ENCODE data around the gene PLIN1.

Gene PLIN1

DNA sequence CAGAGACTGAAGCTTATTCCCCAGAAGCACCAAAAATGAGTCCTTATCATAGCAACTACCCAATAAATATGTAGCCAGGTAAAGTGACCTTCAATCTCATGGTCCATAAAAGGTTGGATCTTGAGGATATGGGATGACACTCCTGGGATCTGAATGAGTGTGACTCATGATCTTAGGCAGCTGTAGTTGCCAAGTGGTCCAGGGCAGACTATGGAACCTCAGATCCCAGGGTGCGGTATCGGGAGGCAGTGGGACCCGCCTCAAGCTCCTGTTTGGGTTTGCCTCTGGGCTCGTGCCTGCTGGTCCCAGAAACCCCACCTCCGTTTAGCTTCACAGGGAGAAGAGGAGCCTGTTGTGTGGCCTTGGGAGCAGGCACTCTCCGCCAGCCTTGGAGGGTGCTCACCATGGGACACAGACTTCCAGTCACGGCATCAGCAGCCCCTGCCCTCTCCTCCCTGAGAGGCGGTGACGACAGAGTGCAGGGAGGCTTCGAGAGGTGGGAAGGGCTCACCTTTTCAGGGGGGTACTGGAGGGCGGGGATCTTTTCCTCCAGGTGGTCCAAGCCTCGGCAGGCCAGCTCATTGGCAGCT lies 8.1 kb downstream of the PLIN1 start:
- no peak for DNase-seq

DNA sequence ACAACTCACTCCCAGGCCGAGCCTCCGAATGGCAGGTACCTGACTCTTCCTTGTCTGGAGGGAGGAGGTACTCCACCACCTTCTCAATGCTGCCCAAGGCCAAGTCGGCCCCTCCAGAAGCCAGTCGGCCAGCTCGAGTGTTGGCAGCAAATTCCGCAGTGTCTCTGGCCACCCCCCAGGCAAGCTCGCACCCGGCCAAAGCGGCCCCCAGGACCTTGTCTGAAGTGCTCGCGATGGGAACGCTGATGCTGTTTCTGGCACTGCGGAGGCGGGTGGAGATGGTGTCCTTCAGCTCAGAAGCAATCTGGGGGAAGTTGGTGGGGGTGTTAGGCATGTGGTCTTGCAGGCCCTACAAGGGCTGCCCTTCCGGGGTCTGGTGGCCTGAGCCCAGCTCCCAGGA lies 9.2 kb downstream of the PLIN1 start:
- no peak for DNase-seq

DNA sequence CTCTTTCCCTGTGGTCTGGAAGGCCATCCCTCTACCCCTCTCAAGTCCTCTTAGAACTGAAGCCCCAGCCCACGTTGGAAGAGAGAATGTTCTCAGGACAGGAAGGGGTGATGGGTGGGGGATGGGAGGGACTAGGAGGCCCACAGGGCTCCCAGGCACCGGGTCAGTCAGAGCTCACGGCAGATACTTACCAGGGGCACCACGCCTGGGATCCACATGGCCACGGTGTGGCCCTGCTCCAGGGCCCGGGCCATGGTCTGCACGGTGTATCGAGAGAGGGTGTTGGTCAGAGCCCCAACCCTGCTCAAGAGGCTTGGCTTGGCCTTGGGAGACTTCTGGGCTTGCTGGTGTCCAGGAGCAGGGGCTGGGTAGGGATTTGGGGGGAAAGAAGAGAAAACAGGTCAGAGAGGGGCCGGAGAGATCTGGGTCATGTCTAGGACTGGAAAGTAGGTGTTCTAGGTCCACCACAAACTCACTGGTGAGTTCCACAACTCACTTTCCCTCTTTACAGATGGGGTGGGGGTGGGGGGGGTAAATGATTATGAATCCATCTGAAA lies 9.8 kb downstream of the PLIN1 start:
- no peak for DNase-seq

DNA sequence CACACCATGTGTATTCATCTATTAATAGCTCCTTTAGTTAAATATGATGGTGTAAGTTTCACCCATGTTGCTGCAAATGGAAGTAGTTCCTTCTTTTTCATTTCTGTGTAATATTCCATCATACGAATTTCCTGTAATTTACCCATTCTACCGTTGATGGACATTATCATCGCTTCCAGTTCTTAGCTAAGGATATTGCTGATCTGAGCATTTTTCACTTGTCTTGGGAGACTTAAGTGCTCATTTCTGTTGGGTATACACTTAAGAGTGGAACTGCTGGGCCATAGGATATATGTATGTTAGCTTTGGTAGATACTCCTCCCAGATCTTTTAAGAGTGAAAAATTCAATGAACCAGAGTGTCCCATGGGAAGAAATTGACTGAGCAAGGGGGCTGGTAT lies 11.0 kb downstream of the PLIN1 start:
- no peak for DNase-seq

DNA sequence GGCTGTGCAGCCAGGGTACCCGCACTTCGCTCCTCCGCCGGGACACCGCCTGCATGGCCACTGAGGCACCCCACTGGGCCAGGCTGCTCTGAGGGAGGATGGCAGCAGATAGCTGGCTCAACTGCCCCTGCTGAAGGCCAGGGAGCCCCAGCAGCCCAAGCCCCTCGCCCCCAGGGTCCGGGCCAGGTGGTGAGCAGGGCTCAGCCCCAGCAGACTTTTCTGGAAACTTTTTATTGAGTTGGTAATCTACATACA lies 11.5 kb downstream of the PLIN1 start:
- DNase-seq = no peak

DNA sequence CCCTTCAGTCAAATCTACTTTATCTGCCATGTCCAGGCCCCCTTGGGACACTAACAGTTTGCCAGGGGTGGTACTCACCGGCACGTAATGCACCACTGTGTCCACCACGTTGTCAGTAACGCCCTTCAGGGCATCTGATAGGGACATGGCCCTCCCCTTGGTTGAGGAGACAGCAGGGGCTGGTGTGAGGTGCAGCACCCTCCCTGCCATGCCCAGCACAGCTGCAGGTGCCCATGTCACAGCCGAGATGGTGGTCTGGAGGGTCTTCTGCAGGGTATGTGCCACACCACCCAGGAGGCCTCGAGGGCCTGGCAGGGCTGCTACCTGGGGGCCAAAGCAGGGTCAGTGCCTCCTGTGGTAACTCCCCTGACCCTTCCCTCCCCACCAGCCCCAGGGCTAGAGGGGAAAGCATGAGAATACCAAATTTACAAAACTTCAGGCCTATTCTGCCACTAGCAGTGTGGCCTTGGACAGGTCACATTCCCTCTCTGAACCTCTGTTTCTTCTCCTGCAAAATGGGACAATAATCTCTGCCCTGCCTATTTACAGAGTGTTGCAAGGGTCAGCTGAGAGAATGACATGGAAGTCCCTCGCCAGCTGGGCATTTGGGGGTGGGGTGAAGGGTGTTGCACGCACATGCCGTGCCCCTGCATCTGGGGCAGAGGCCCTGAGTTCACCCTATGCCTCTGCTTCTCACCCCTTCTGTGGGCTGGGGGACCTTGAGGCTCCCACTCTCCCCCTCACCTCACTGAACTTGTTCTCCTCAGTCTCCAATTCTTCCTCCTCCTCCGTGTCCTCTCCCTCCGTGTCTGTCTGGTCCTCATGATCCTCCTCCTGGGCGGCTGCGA lies 12.1 kb downstream of the PLIN1 start:
- DNase-seq = no peak

DNA sequence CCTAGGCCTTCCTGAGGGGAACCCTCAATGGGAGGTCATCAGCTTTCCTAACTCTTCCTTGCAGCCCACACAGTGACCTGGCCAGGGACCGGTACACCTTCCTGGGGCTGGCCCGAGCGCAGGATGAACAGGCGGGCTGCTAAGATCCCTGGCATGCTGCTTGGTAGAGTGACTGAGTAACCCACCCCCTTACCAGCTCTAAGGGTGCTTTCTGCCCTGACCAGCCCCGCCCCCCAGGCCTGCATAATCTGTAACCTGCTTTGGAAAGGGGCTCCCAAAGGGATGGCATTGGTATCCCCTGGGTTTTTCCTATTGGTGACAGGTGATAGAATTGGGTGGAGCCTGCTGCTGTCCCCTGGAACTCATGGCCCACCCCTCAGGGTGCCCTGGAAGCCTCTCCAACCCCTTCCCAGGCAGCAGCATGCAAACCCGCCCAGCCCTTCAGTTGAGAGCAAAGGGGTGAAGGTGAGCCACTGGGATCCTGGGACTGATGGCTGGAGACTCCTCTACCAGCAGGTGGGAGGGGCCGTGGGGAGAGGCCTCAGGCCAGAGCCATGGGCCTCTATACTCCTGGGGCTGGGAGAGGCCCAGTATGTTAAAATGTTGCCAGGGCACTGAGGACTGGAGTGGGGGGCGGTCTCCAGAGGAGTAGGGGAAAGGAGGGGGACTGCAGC lies 12.8 kb downstream of the PLIN1 start:
- no peak for DNase-seq

DNA sequence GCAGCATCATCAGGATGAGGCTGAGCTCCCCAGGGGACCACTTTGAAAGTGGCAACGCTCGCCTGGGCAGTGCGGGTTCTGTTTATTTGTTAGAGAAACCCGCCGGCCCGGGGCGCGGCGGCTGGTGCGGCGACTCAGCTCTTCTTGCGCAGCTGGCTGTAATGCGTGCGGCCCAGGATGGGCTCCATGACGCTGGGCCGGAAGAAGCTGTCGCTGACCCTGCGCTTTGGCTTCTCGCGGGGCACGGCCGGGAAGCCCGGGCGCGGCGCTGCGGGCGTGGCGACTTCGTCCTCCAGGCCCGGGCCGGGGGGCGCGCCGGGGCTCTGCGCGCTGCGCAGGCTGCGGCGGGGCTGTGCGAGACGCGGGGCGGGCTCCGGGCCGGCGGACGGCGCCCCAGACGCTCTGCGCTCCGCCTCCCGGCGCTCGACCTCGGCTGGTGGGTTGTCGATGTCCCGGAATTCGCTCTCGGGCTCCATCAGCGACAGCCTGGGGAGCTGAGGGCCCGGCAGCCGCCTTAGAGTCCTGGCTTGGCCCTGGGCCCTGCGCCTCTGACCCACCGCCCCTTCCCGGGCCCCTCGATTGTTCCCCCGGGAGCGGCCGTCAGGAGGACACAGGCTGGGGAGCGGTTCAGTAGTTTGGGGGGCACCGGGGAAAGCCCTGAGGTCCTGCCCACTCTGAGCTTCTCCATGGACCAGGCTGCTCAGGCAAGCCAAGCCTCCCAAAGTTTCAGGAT lies 13.6 kb downstream of the PLIN1 start:
- no peak for DNase-seq

DNA sequence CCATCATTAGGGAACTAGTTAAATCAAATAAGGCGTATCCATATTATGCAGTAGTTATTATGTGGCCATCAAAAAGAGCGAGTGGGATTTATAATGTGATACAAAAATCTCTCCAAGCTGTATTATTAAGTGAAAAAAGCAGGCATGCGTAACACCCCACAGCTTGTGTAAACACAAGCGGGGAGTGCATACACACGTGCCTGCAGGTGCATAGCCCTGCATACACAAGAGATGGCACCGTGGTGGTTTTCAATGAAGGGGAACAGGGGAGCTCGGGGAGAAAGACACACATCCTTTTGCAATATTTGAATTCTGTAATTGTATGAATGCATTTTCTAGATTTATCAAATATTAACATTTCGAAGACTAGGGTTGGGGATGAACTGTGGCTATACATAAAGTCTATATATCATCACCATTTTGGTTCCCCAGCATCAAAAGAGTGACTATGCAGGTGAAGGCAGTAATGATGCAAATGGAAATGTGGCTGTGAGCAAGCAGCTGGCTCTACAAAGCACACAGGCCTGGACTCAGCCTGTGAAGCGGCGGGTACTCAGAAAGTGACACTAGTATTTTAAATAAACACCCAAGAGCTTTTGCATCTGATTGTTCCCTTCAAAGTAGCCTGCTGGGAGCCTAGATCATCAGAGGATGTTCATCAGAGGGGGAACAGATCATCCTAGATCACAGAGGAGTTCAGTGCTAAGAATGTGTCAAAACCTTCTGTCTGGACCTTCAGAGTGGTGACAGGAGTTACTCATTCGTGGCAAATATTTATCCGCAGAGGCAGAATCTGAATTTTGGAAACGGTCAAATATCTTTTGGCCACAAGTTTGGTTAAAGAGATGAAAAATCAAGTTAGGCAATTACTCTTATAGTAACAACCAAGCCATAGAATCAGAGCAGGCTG lies 14.5 kb downstream of the PLIN1 start:
- DNase-seq = no peak

DNA sequence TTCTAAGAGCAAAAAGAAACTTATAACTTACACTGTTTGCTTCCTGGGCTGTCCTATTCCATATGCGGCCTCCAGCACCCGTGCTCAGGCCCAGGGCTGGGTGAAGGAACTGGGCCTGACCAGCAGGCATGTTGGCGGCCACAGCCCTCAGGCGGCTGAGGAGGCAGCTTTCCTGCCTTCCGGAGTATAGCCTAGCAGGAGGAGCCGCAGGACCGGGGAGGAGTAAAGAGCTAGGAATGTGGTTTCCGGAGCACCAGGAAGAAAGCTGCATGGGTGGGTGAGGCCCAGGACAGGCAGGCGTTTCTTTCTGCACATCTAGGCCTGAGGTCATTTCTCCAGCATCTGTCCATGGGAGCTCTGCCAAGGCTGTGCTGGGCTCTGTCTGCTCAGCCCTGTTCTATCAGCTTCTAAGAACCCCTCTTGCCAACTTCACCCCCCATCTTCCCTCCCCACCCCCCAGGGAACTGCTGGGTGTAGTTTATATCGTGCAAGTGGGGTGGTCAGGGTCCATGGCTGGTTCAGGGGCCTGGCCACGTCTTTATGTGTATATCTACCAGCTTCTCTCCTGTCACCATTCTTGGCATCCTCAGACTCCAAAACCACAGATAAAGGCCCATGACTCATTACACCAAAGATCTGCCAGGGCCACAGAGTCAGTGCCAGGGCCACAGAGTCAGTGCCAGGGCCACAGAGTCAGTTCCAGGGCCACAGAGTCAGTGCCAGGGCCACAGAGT lies 16.1 kb downstream of the PLIN1 start:
- no peak for DNase-seq

DNA sequence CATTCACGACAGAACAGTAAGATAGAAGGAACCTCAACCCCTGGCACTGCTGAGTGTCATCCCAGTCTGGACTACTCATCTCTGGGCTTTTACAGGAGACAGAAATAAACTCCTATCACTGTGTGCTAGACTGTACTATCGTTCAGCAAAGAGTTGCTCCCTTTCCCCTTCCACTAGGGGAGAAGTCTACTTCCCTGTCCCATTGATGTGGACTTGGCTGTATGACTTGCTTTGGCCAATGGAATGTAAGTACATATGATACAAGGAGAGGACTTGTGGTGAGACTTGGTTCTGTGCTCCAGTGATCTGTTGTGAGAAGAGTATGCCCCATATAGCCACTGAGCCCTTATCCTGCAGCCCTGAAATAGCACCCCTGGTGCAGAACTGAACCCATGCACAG lies 18.6 kb downstream of the PLIN1 start:
- no peak for DNase-seq

DNA sequence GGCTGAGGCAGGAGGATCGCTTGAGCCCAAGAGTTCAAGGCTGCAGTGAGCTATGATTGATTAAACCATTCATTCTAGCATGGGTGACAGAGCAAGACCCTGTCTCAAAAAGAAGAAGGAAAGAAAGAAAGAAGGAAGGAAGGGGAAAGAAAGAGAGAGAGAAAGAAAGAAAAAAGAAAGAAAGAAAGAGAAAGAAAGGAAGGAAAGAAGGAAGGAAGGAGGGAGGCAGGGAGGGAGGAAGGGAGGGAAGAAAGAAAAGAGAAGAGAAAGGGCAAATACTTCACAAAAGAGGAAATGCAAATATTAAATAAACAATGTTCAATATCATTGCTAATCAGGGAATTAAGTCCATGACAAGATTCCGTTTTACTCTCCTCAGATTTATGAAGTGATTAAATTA lies 19.9 kb downstream of the PLIN1 start:
- no peak for DNase-seq

DNA sequence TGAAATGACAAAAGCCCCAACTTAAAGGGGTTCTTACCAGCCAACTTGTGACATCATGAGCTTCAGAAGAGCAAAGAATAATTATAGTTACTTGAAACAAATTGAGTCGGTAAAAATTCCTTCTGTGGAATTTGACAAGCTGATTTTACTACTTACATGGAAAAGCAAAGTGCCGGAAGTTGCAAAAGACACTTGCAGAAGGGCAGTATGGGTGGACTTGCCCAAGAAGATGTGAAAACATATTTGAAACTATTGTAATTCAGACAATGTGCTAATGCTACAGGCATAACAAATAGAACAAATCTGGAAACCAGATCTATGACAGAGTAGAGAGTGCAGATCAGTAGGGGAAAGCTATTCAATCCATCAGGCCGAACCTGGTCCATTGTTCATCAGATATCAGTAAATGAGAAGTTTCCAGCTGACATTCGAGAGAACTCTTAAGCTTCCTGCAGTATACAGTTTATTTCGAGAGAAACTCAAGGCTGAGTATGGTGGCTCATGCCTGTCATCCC lies 21.4 kb downstream of the PLIN1 start:
- no peak for DNase-seq

DNA sequence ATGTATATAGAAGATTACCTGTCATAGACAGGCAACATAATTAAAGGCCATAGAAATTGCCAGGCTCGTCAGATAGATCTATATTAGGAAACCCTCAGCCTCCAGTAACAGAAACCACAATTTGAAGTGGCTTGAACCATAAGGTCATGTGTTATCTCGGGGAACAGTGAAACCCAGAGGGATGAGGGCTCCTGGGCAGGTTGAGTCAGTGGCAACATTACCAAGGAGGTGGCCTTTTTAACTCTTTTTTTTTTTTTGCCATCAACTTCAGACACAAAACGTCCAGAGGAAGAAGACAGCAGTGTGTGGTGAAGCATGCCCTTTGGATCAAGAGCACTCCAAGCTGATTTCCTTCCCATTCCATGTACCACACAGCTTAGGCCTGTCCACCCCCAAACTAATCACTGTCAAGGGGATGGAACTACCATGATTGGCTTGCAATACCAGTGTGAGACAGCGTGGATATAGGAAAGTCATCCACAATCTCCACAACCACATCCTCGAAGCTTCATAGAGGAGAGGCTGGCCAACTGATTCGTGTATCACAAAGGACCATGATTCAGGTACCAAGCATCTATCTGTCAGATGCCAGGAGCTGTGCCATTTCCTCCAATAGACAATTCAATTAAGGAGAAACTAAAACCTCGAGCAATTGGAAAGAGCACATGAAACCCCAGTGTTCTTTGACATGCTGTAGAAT lies 22.9 kb downstream of the PLIN1 start:
- no peak for DNase-seq

DNA sequence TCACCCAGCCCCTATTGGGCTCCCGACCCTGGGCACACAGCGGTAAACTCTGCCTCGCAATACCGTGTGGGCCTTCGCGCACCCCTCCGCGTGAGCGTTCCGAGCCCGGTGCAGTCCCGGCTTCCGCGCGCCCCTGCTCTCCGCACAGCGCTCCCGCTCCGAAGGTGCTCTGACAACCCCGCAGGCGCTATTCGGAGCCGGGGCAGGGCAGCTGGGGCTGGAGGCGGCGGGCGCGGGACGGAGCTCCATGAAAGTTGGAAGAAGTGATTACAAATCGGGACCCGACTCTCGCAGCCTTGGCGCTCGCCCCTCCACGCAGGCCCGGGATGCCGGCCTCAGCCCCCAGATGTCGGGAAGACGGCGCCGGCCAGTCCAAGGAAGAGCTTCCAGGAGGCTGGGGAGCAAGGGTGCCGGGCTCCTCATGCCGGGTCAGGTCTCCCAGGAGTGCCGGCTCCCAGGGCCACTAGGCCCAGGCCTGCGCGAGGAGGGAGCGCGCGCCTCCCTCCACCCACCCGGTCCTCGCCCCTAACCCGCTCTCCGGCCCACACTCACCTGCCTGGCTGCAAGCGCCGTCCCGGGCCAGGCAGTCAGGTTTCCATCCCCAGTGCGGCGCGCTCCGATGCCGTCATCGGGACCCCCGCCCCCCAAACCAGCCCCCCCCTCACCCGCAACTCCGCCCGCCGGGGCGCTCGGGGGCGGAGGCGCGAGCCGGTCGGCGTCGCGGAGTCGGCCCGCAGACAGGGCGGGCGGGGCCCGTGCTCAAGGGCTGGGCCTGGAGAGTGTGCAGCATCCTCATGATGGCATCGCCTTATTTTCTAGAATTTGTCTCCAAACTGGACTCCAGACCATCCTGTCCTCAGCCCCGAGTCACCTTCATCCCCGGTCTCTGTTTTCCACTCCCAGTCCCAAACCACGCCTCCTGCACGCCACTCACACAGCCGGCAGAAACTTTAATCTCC lies 24.0 kb downstream of the PLIN1 start, which contains the start of gene KIF7:
KIF7 (minus strand) TSS at position 621 of the 959 bp plus-strand sequence. CDS start 2,537 bp downstream, outside the sequence.
- no peak for DNase-seq

DNA sequence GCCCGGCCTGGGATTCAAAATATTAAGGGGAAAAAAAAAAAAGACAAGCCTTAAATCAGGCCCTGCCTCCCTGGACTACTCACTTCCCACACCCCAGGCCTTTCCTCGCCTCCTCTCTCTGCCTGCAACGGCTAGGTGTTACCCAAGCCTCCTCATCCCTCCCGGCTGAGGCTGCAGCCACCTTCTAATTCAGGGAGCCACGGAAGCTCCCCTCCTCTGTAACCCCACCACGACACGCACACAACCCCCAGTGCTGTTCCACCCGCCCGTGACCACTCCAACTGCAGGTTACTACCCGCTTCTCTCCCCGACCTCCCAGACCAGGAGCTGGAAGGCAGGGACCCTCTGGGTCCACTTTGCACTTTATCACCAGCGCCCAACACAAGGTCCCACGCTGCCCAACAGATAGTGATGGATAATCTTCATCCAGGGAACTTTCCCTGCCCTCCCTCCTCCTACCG lies 24.8 kb downstream of the PLIN1 start:
- no peak for DNase-seq

DNA sequence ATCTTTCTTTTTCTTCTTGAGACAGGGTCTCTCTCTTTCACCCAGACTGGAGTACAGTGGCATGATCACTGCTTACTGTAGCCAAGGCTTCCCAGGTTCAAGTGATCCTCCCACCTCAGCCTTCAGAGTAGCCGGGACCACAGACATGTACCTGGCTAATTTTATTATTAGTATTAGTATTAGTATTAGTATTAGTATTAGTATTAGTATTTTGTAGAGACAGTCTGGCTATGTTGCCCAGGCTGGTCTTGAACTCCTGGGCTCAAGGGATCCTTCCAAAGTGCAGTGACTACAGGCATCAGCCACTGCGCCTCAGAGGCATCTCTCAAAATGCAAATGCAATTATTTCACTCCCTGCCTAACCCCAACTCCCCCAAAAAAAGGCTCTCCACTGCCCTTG lies 25.6 kb downstream of the PLIN1 start:
- no peak for DNase-seq

DNA sequence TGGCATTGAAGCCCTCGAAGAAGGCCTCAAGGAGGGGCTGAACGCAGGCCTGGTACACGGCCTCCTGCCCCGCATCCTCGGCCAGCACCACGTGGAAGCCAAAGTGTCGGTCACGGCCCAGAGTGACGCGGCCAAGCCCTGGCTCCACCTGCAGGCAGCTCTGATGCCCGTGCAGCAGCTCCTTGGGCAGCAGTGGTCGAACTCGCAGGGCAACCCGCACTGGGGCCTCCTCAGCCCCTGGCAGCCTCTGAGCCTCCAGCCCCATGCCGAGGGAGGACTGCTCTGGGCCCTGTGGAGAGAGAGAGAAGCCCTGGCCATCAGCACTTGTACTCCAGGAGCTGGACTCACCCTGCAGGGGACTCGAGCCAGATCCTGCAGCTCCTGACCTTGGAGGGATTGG lies 26.5 kb downstream of the PLIN1 start:
- DNase-seq = no peak

DNA sequence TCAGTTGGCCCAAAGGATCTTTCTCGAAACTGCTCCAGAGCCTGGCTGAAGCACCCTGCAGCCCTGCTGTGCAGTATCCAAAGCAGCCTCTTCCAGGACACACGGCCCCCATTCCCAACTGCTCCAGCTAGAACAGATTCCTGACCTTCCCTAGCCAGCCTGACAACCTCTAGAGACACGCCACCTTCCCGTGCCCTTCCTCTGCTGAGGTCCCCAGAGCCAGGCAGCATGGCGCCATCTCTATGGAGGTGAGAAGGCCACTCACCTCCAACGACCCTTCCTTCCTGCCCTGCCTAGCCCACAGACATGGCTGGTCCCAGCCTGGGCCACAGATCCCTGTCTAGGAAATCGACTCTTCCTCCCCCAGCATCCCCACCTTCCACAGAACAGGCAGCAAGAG lies 27.0 kb downstream of the PLIN1 start:
- no peak for DNase-seq
